T-helper 9 cell (primary cell): Measurements from ENCODE around the gene MARK2.
A peak's percentile ranks its signal among the peaks of the same experiment; 100 is the strongest.
"Not testable (repeated sequence)": the region's sequence is repeated elsewhere in the genome, so short reads cannot be mapped to it uniquely, and the experiment has no call there.

Source experiments
- DNase-seq: peaks from one replicate; pipeline ENCODE4 v3.0.0-alpha.2; 2020
- total RNA-seq, 2 donors: gene quantifications; one replicate each; lab custom pipeline; 2026; lab: John Stamatoyannopoulos, UW

MARK2 gene
- total RNA-seq = 53.8 to 57.2 reads per million in 2 donors

GRCh38 chr11:63838678-63839507 is at the start of gene MARK2:
MARK2 (plus strand) TSS chr11:63839110; CDS start chr11:63839507, 397 bp downstream.
- peak; percentile 100 for DNase-seq

- DNase-seq = no peak
Measured at GRCh38 chr11:63791495-63792167, 47.3 kb upstream of the MARK2 start.

GRCh38 chr11:63793161-63793560 is 45.7 kb upstream of the MARK2 start:
- DNase-seq = no peak

GRCh38 chr11:63795066-63795465 is 43.8 kb upstream of the MARK2 start:
- DNase-seq = no peak

- no peak for DNase-seq
Measured at GRCh38 chr11:63800921-63801320, 38.0 kb upstream of the MARK2 start.

- DNase-seq = no peak
Measured at GRCh38 chr11:63802637-63803414, 36.1 kb upstream of the MARK2 start.

GRCh38 chr11:63804259-63804658 is 34.7 kb upstream of the MARK2 start:
- DNase-seq = no peak

GRCh38 chr11:63805844-63806415 is 33.0 kb upstream of the MARK2 start:
- no peak for DNase-seq

- DNase-seq = not testable (repeated sequence)
Measured at GRCh38 chr11:63810383-63810782, 28.5 kb upstream of the MARK2 start.

- no peak for DNase-seq
Measured at GRCh38 chr11:63811522-63811921, 27.4 kb upstream of the MARK2 start.

GRCh38 chr11:63813035-63813562 is 25.8 kb upstream of the MARK2 start, which contains the start of gene SPINDOC:
SPINDOC (plus strand) TSS chr11:63813456; CDS start chr11:63813687, 231 bp downstream.
- DNase-seq = peak; percentile 63

- DNase-seq = peak; percentile 21
Measured at GRCh38 chr11:63813563-63814382, 25.1 kb upstream of the MARK2 start.

GRCh38 chr11:63814383-63814736 is 24.6 kb upstream of the MARK2 start:
- DNase-seq = no peak

- DNase-seq = no peak
Measured at GRCh38 chr11:63816166-63816565, 22.7 kb upstream of the MARK2 start.

GRCh38 chr11:63816732-63817131 is 22.2 kb upstream of the MARK2 start:
- DNase-seq = no peak

GRCh38 chr11:63817758-63818498 is 21.0 kb upstream of the MARK2 start:
- DNase-seq = no peak

- DNase-seq = no peak
Measured at GRCh38 chr11:63818609-63819008, 20.3 kb upstream of the MARK2 start.

GRCh38 chr11:63821411-63821810 is 17.5 kb upstream of the MARK2 start:
- no peak for DNase-seq

GRCh38 chr11:63826471-63827190 is 12.3 kb upstream of the MARK2 start:
- DNase-seq = no peak

GRCh38 chr11:63829823-63830489 is 9.0 kb upstream of the MARK2 start:
- DNase-seq = no peak
